ENCODE results near the gene BAHD1.

BAHD1 gene

DNA sequence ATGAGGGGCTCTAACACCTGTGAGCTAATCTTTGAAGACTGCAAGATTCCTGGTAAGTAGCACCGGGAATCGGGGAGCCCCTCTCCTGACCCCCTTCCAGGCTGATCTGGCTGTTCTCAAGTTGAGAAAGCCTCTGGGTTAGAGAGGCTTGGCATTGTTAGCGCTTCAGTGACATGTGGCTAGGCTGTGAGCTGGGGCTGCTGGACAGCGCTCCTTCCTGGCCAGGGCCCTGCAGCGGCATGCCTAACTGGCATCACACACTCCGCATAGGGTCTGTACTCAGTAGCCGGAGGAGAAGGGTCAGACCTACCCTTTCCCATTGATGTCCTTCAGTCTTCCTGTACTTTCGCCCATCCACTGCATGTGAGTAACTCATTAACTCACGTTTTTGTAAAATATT is 27.7 kb upstream of the BAHD1 start:
- TF ChIP-seq, protein P1, sequence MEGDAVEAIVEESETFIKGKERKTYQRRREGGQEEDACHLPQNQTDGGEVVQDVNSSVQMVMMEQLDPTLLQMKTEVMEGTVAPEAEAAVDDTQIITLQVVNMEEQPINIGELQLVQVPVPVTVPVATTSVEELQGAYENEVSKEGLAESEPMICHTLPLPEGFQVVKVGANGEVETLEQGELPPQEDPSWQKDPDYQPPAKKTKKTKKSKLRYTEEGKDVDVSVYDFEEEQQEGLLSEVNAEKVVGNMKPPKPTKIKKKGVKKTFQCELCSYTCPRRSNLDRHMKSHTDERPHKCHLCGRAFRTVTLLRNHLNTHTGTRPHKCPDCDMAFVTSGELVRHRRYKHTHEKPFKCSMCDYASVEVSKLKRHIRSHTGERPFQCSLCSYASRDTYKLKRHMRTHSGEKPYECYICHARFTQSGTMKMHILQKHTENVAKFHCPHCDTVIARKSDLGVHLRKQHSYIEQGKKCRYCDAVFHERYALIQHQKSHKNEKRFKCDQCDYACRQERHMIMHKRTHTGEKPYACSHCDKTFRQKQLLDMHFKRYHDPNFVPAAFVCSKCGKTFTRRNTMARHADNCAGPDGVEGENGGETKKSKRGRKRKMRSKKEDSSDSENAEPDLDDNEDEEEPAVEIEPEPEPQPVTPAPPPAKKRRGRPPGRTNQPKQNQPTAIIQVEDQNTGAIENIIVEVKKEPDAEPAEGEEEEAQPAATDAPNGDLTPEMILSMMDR (IDR thresholded peaks at IDR 0.05), result no peak
- Histone ChIP-seq H3K36me3 (peaks cover 47% of the 10 kb centered on the region), H3K9me3 (no peaks in the 10 kb centered on the region), H3K27ac (no peak overlapping the region), H3K4me3 (ENCODE audit: low read depth in 1 of 2, low read length in 1 of 2) (no peak overlapping the region), H3K4me1 (ENCODE audit: control insufficient read depth in 1 of 2, insufficient read depth in 1 of 2, low read depth in 1 of 2, low read length in 1 of 2) (peaks cover 28% of the 10 kb centered on the region in 2 experiments), H3K27me3 (no peaks in the 10 kb centered on the region)

DNA sequence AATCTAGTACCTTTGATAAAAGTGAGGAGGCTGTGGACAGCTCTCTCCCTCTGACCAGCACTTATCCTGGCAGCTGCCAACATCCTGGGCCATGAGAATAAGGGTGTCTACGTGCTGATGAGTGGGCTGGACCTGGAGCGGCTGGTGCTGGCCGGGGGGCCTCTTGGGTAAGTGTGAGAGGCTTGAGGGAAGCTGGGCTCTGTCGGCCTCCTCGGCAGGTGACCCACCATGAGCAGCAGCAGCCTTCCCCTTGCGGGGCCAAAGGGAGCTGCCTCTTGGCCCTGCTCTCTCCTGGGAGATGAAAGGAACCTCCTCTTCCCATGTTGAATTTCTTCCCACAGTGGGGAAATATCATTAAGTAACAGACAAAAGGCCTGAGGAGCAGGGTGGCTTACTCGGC is 25.9 kb upstream of the BAHD1 start:
- no peaks in the 10 kb centered on the region for H3K27me3 ChIP-seq
- TF ChIP-seq, protein P1 (IDR thresholded peaks at IDR 0.05), result no peak
- H3K27ac ChIP-seq, result no peak overlapping the region
- no peaks in the 10 kb centered on the region for H3K9me3 ChIP-seq
- peaks cover 28% of the 10 kb centered on the region in 2 experiments for H3K4me1 ChIP-seq (ENCODE audit: control insufficient read depth in 1 of 2, insufficient read depth in 1 of 2, low read depth in 1 of 2, low read length in 1 of 2)
- H3K4me3 ChIP-seq (ENCODE audit: low read depth in 1 of 2, low read length in 1 of 2), result no peak overlapping the region
- peaks cover 50% of the 10 kb centered on the region for H3K36me3 ChIP-seq

DNA sequence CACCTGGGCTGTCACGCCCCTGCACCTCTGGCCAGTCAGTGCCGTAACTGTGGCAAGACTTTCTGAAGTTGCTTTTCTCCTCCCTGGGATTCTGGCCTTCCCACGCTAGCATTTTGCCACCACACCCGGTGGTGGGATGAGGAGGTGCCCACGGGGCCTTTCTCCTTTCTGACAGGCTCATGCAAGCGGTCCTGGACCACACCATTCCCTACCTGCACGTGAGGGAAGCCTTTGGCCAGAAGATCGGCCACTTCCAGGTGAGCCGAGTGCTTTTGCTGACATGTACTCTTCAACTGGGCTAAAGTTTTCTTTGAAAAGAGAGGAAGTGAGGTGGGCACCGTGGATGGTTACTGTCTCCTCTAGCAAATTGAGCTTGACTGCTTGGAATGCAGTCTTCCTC is 25.5 kb upstream of the BAHD1 start:
- TF ChIP-seq, protein P1 (IDR thresholded peaks at IDR 0.05), result no peak
- Histone ChIP-seq H3K27me3 (no peaks in the 10 kb centered on the region), H3K4me3 (ENCODE audit: low read depth in 1 of 2, low read length in 1 of 2) (no peak overlapping the region), H3K4me1 (ENCODE audit: control insufficient read depth in 1 of 2, insufficient read depth in 1 of 2, low read depth in 1 of 2, low read length in 1 of 2) (peaks cover 27% of the 10 kb centered on the region in 2 experiments), H3K36me3 (peaks cover 55% of the 10 kb centered on the region), H3K9me3 (no peaks in the 10 kb centered on the region), H3K27ac (no peak overlapping the region)

DNA sequence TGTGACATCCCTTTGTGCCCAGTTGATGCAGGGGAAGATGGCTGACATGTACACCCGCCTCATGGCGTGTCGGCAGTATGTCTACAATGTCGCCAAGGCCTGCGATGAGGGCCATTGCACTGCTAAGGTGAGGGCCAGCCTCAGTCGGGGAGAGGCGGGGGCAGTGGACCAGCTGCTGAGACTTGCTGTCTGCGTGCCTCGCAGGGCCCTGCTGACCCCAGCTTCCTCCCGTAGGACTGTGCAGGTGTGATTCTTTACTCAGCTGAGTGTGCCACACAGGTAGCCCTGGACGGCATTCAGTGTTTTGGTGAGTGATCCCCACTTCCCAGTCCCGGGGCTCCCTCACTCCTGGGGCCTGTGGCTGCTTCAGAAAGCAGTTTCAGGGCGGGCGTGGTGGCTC is 24.7 kb upstream of the BAHD1 start:
- Histone ChIP-seq H3K27me3 (no peaks in the 10 kb centered on the region), H3K4me3 (ENCODE audit: low read depth in 1 of 2, low read length in 1 of 2) (no peak overlapping the region), H3K4me1 (ENCODE audit: control insufficient read depth in 1 of 2, insufficient read depth in 1 of 2, low read depth in 1 of 2, low read length in 1 of 2) (peaks cover 19 to 21% of the 10 kb centered on the region in 2 experiments), H3K27ac (no peak overlapping the region), H3K36me3 (peaks cover 56% of the 10 kb centered on the region), H3K9me3 (no peaks in the 10 kb centered on the region)
- TF ChIP-seq, protein P1 (IDR thresholded peaks at IDR 0.05), result no peak

DNA sequence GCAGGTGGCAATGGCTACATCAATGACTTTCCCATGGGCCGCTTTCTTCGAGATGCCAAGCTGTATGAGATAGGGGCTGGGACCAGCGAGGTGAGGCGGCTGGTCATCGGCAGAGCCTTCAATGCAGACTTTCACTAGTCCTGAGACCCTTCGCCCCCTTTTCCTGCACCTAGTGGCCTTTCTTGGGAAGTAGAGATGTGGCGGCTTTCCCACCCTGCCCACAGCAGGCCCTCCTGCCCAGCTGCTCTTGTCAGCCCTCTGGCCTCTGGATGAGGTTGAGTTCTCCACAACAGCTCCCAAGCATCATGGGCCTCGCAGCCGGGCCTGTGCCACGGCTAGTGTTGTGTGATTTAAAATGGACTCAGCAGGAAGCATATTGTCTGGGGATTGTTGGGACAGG is 22.6 kb upstream of the BAHD1 start:
- Histone ChIP-seq H3K27ac (no peak overlapping the region), H3K4me3 (ENCODE audit: low read depth in 1 of 2, low read length in 1 of 2) (no peak overlapping the region), H3K4me1 (ENCODE audit: control insufficient read depth in 1 of 2, insufficient read depth in 1 of 2, low read depth in 1 of 2, low read length in 1 of 2) (peaks cover 8 to 13% of the 10 kb centered on the region in 2 experiments), H3K36me3 (peaks cover 53% of the 10 kb centered on the region), H3K9me3 (no peaks in the 10 kb centered on the region), H3K27me3 (no peaks in the 10 kb centered on the region)
- TF ChIP-seq, protein P1 (IDR thresholded peaks at IDR 0.05), result no peak

Measured in neutrophil (primary cell).